ENCODE data around the gene ALDH4A1.

- TF ChIP-seq CTCF (IDR thresholded peaks at IDR 0.05) (no peak), EP300 (IDR thresholded peaks at IDR 0.05) (no peak), POLR2A (IDR thresholded peaks at IDR 0.05) (no peak), POLR2AphosphoS5 (IDR thresholded peaks at IDR 0.05) (no peak)
These were observed 70.7 kb downstream of the ALDH4A1 start for GRCh38 chr1:18831656-18832055.
